GM12892 (cell line): Measurements from ENCODE around the gene CDK19.

ENCODE experiments used
- POLR2A ChIP-seq: IDR thresholded peaks from 2 replicates; pipeline ENCODE4 v1.6.1; 2011; ENCODE audit warnings: low read depth, low read length, control low read depth
- TAF1 ChIP-seq: IDR thresholded peaks from 2 replicates; pipeline ENCODE4 v1.6.1; 2011; ENCODE audit warnings: low read depth, mild to moderate bottlenecking, control low read depth, low read length, borderline replicate concordance

DNA sequence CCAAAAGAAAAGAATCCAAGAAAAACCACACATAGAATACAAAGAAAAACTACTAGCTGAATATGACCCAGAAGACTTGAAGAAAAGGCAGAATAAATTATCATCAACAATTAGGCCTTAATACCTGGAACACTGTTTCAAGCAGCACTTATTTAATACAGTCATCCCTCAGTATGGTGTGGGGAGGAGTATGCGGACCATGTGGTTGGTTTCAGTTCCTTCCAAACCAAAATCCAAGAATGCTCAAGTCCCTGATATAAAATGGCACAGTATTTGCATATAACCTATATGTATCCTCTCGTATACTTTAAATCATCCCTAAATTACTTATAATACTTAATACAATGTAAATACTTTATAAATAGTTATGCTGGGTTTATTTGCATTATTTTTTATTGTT is 16.1 kb downstream of the CDK19 start:
- TF ChIP-seq POLR2A (no peak), TAF1 (no peak)
